Suppressor macrophage treated with lipopolysaccharide for 4 hours (primary cell): ENCODE measurements around the gene TEX101.

Source experiments
- DNase-seq: peaks from one replicate; pipeline ENCODE4 v3.0.0-alpha.2; 2020

The TEX101 gene

GRCh38 chr19:43450545-43450997, 35.9 kb downstream of the TEX101 start:
- peak; percentile 82 for DNase-seq

GRCh38 chr19:43452582-43452981, 37.9 kb downstream of the TEX101 start:
- DNase-seq: peak; percentile 17

- DNase-seq: peak; percentile 50
Observed at GRCh38 chr19:43454031-43454430, 39.3 kb downstream of the TEX101 start.

- peak; percentile 27 for DNase-seq
Observed at GRCh38 chr19:43455321-43456113, 40.8 kb downstream of the TEX101 start.

GRCh38 chr19:43457809-43458208, 43.1 kb downstream of the TEX101 start:
- no peak for DNase-seq

- no peak for DNase-seq
Observed at GRCh38 chr19:43460362-43461016, 45.8 kb downstream of the TEX101 start.

- DNase-seq: no peak
Observed at GRCh38 chr19:43461303-43461702, 46.6 kb downstream of the TEX101 start.

- DNase-seq: no peak
Observed at GRCh38 chr19:43462383-43462782, 47.7 kb downstream of the TEX101 start.

- no peak for DNase-seq
Observed at GRCh38 chr19:43462785-43463380, 48.2 kb downstream of the TEX101 start.

GRCh38 chr19:43463381-43464133, 48.9 kb downstream of the TEX101 start:
- DNase-seq: peak; percentile 97

GRCh38 chr19:43464134-43464775, 49.6 kb downstream of the TEX101 start:
- peak; percentile 59 for DNase-seq

- peak; percentile 63 for DNase-seq
Observed at GRCh38 chr19:43465468-43466120, 50.9 kb downstream of the TEX101 start, which contains the start of gene LYPD3. Gene LYPD3 (minus strand): TSS chr19:43465608. CDS start chr19:43465571, 37 bp downstream.

GRCh38 chr19:43466793-43467192, 52.1 kb downstream of the TEX101 start:
- no peak for DNase-seq

GRCh38 chr19:43467276-43467675, 52.6 kb downstream of the TEX101 start:
- DNase-seq: no peak

- DNase-seq: peak; percentile 41
Observed at GRCh38 chr19:43467730-43468129, 53.0 kb downstream of the TEX101 start.
